ENCODE measurements around the gene BRSK2. TPM values are rescaled to one million over a fixed set of nuclear protein-coding genes. Genes with fewer than 3 reads are reported as not detected.

The BRSK2 gene
- total and polyA plus RNA-seq, 2 of the 4 experiments (the other 2 are of a cell fraction): 0.18 to 0.62 TPM

DNA sequence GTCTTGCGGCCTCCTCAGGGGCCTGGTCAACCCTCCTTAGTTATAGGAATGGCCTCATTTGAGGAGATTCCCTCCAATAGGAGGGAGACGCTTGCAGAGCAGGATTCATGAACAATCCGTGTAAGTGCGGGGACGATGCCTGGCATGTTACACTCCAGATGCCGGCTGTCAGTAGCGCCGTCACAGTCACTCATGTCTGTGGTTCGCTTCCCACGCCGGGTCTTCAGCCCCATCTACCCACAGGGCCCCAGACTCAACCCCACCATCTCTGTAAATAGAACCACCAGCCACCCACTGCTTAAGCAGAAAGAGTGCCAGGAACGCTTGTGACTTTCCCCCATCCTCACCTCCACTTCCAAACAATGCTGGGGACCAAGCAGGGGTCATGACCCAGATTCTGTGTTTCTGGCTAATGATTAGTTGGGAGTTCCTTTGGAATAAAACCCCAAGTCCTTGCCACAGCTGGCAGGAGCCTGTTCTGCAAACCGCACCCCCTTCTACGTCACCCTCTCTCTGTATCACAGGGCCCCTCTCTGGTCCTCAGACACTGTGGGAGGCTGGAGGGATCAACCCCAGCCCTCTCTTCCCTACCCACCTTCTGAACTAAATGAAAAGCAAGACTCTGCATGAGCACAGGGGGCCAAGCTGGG lies 41.5 kb upstream of the BRSK2 start:
- CTCF ChIA-PET: no interaction called here
- intact Hi-C loops (cut with micrococcal nuclease) (no loop called here), in situ Hi-C loops (cut with MboI; ENCODE audit: low sequenced_read_pairs) (no loop called here), dilution Hi-C loops (cut with HindIII; ENCODE audit: low sequenced_read_pairs, unreplicated experiment) (no loop called here)
- Histone ChIP-seq H2BK120ac (ENCODE audit: low read depth, low read length) (no peak overlapping the region), H3K27ac (ENCODE audit: insufficient read depth, low read length) (no peak overlapping the region), H2BK20ac (ENCODE audit: low read depth, low read length) (no peak overlapping the region), H4K20me1 (ENCODE audit: insufficient read depth, low read length) (no peaks in the 10 kb centered on the region), H3K14ac (replicated peaks; ENCODE audit: low read depth, low read length) (no peak overlapping the region), H2AFZ (replicated peaks; ENCODE audit: low read length, poor library complexity) (no peak overlapping the region), H3K4me3 (ENCODE audit: insufficient read depth, low read depth, low read length) (no peak overlapping the region), H3K9ac (ENCODE audit: low read depth, low read length) (no peak overlapping the region), H3K4me1 (ENCODE audit: control insufficient read depth, insufficient read depth, low read length) (no peaks in the 10 kb centered on the region), H3K4ac (ENCODE audit: low read depth, low read length) (no peak overlapping the region), H3K56ac (ENCODE audit: extremely low read depth, insufficient read depth, low read length) (no peak overlapping the region), H3K18ac (ENCODE audit: low read depth, low read length) (no peak overlapping the region), H3K27me3 (ENCODE audit: control insufficient read depth, insufficient read depth, low read length) (peaks cover 38% of the 10 kb centered on the region), H3K36me3 (ENCODE audit: control insufficient read depth, insufficient read depth, low read length) (no peaks in the 10 kb centered on the region), H3K79me1 (ENCODE audit: low read depth in 1 of 2, low read length in 2 of 2) (no peaks in the 10 kb centered on the region), H4K5ac (ENCODE audit: low read depth, low read length) (no peak overlapping the region), H3K23ac (ENCODE audit: low read depth, low read length) (no peak overlapping the region), H2BK5ac (ENCODE audit: low read depth, low read length, poor library complexity, severe bottlenecking) (no peak overlapping the region), H2AK5ac (ENCODE audit: low read depth, low read length) (no peak overlapping the region), H4K91ac (ENCODE audit: insufficient read depth, low read depth, low read length) (no peak overlapping the region), H3K9me1 (ENCODE audit: insufficient read depth, low read length) (no peaks in the 10 kb centered on the region), H3K4me2 (ENCODE audit: low read depth, low read length) (no peak overlapping the region), H3K9me3 (ENCODE audit: control insufficient read depth, insufficient read depth, low read length) (no peaks in the 10 kb centered on the region), H4K8ac (ENCODE audit: low read depth in 2 of 2, low read length in 2 of 2) (no peak overlapping the region), H2BK15ac (ENCODE audit: low read depth, low read length) (no peak overlapping the region), H2AK9ac (replicated peaks; ENCODE audit: low read depth, low read length, poor library complexity) (no peak overlapping the region)
- ATAC-seq (ENCODE audit: low read depth) (no peak), DNase-seq (no peak)
- 29% methylated on average over 6 of the region's 14 CpGs; no CpG with 5 or more reads in 1 of the 2 experiments for WGBS, 2 experiments (ENCODE audit: extremely low coverage in 2 of 2, insufficient read length in 1 of 2)
- no TSS peak for BruUV-seq (replicated peaks)
- TF ChIP-seq SMC3 (IDR thresholded peaks at IDR 0.05; ENCODE audit: low read depth, low read length) (no peak), POLR2A (IDR thresholded peaks at IDR 0.05; ENCODE audit: low read depth, low read length) (no peak), NFE2L2 (IDR thresholded peaks at IDR 0.05; ENCODE audit: low read depth, low read length) (no peak), RCOR1 (IDR thresholded peaks at IDR 0.05; ENCODE audit: insufficient replicate concordance, low read length) (no peak), CHD1 (IDR thresholded peaks at IDR 0.05; ENCODE audit: low read depth, low read length) (no peak), MAFK (IDR thresholded peaks at IDR 0.05; ENCODE audit: low read depth, low read length) (no peak), MAZ (IDR thresholded peaks at IDR 0.05; ENCODE audit: borderline replicate concordance, low read depth, low read length) (no peak), RFX5 (IDR thresholded peaks at IDR 0.05; ENCODE audit: low read depth, low read length) (no peak), MXI1 (IDR thresholded peaks at IDR 0.05; ENCODE audit: borderline replicate concordance, low read depth, low read length) (no peak), RAD21 (IDR thresholded peaks at IDR 0.05; ENCODE audit: low read length) (no peak), CEBPB (IDR thresholded peaks at IDR 0.05; ENCODE audit: low read depth, low read length) (no peak), FOS (IDR thresholded peaks at IDR 0.05; ENCODE audit: low read depth, low read length) (no peak), BHLHE40 (IDR thresholded peaks at IDR 0.05; ENCODE audit: low read depth, low read length) (no peak)
- TF ChIP-seq, protein P1, sequence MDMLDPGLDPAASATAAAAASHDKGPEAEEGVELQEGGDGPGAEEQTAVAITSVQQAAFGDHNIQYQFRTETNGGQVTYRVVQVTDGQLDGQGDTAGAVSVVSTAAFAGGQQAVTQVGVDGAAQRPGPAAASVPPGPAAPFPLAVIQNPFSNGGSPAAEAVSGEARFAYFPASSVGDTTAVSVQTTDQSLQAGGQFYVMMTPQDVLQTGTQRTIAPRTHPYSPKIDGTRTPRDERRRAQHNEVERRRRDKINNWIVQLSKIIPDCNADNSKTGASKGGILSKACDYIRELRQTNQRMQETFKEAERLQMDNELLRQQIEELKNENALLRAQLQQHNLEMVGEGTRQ (IDR thresholded peaks at IDR 0.05; ENCODE audit: low read depth, low read length): no peak
- TF ChIP-seq, protein P2, sequence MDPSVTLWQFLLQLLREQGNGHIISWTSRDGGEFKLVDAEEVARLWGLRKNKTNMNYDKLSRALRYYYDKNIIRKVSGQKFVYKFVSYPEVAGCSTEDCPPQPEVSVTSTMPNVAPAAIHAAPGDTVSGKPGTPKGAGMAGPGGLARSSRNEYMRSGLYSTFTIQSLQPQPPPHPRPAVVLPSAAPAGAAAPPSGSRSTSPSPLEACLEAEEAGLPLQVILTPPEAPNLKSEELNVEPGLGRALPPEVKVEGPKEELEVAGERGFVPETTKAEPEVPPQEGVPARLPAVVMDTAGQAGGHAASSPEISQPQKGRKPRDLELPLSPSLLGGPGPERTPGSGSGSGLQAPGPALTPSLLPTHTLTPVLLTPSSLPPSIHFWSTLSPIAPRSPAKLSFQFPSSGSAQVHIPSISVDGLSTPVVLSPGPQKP (IDR thresholded peaks at IDR 0.05; ENCODE audit: borderline replicate concordance, low read depth, low read length): no peak
- TF ChIP-seq, protein P3, sequence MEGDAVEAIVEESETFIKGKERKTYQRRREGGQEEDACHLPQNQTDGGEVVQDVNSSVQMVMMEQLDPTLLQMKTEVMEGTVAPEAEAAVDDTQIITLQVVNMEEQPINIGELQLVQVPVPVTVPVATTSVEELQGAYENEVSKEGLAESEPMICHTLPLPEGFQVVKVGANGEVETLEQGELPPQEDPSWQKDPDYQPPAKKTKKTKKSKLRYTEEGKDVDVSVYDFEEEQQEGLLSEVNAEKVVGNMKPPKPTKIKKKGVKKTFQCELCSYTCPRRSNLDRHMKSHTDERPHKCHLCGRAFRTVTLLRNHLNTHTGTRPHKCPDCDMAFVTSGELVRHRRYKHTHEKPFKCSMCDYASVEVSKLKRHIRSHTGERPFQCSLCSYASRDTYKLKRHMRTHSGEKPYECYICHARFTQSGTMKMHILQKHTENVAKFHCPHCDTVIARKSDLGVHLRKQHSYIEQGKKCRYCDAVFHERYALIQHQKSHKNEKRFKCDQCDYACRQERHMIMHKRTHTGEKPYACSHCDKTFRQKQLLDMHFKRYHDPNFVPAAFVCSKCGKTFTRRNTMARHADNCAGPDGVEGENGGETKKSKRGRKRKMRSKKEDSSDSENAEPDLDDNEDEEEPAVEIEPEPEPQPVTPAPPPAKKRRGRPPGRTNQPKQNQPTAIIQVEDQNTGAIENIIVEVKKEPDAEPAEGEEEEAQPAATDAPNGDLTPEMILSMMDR (conservative IDR thresholded peaks at IDR 0.05; ENCODE audit: low read depth, low read length): no peak
- POLR2A ChIA-PET (ENCODE audit: unreplicated experiment): no interaction called here

Measured in IMR-90 (cell line).